Esophagus squamous epithelium (tissue), 5 donors: ENCODE data around the gene TRPM6. TPM values are rescaled to one million over a fixed set of nuclear protein-coding genes. Genes with fewer than 3 reads are reported as not detected.
A peak's percentile ranks its signal among the peaks of the same experiment; 100 is the strongest.

Experiments
- DNase-seq: peaks from one replicate; lab custom pipeline; 2025; lab: John Stamatoyannopoulos, UW
- H3K27ac ChIP-seq, 4 donors: fragments of 200-600 bp; sonication (generic); one replicate each; pipeline ENCODE4 v1.5.1; 2016 to 2019; ENCODE audit warnings: mild to moderate bottlenecking in 1 of 4
- H3K27me3 ChIP-seq, 4 donors: fragments of 200-600 bp; sonication (generic); 1 replicate in 3 of 4; 2 replicates in 1 of 4; pipeline versions ENCODE4 v1.5.1 to v1.6.0; 2017 to 2021; ENCODE audit warnings: antibody characterized with exemption in 1 of 4
- H3K36me3 ChIP-seq, 3 donors: fragments of 200-600 bp; sonication (generic); one replicate each; pipeline ENCODE4 v1.5.1; 2016 to 2019
- H3K4me1 ChIP-seq, 3 donors: fragments of 200-600 bp; sonication (generic); one replicate each; pipeline ENCODE4 v1.5.1; 2017 to 2019
- H3K4me3 ChIP-seq, 4 donors: fragments of 200-600 bp; sonication (generic); 1 replicate in 3 of 4; 2 replicates in 1 of 4; pipeline ENCODE4 v1.5.1; 2016 to 2019; ENCODE audit warnings: mild to moderate bottlenecking in 2 of 4, moderate library complexity in 1 of 4
- H3K9me3 ChIP-seq, 3 donors: fragments of 200-600 bp; sonication (generic); one replicate each; pipeline ENCODE4 v1.5.1; 2016 to 2019
- CTCF ChIP-seq, 6 experiments: fragments of 450-650 bp in 4 of 6; fragments of 200-600 bp in 2 of 6; sonication (generic) in 2 of 6; IDR thresholded peaks; one replicate each; pipeline ENCODE4 v1.5.1; 2016 to 2019; ENCODE audit warnings: antibody characterized with exemption in 6 of 6, mild to moderate bottlenecking in 4 of 6, moderate library complexity in 4 of 6
- POLR2A ChIP-seq, 4 donors: fragments of 450-650 bp; IDR thresholded peaks; one replicate each; pipeline ENCODE4 v1.6.1; 2017; ENCODE audit warnings: antibody characterized with exemption in 4 of 4, mild to moderate bottlenecking in 4 of 4, moderate library complexity in 3 of 4
- WGBS, 2 donors: methylation state at CpG; one replicate each; pipeline ENCODE4 v1.1.5; 2018; 5-methylcytosine and 5-hydroxymethylcytosine counted together
- intact Hi-C: fragments of 100-400 bp; cut with DNase I; formaldehyde crosslinking; loops from one replicate; pipeline ENCODE4 v1.15.0; 2022
- total RNA-seq, 4 donors: library from RNA; depleted of rRNA; stranded (reverse); fragments of >200 nt; gene quantifications; one replicate each; pipeline ENCODE4 v1.1.0, GENCODE V29; 2016
- donor health status: DM: yes; HTN: yes; CAD: no.

TRPM6 gene
- total RNA-seq, 4 donors from 2014 or later, result 0.27 to 1.6 (median 1.2) TPM

DNA sequence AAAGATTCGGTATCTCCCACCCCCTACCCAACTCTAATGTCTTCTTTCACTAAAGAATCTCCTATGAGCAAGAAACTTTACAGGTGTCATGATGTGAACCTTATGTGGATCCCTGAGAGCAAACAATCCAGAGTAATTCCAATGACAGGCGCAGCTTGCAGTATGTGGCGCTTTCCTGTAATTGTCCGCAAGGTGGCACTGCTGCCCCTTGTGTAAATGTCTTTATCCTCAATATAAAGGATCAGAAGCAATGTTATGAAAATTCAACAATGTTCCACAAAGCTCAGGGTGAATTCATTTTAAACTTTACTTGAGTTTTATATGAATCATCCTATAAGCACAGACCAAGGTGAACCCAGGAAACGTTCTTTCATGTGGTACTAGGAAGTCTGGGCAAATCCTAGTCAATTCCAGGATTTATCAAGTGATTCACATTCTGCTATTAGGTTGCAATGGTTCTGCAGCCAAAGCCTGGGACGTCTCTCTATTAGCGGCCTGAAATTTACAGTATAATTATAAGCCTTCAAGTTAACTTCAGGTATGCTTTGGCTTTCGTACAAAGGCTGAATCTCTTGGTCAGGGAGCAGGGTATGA lies 113.7 kb downstream of the TRPM6 start:
- peaks cover 0 to 6% (median 0%) of the 10 kb centered on the region in 4 donors for H3K27me3 ChIP-seq
- no peaks in the 10 kb centered on the region for H3K9me3 ChIP-seq
- H3K4me1 ChIP-seq, result no peaks in the 10 kb centered on the region
- intact Hi-C loops, result loop anchor here (5.0 kb wide), 1 partner anchor 303 kb away; no protein-coding TSS in a partner anchor
- H3K4me3 ChIP-seq, result no peak overlapping the region
- DNase-seq, result no peak
- no peaks in the 10 kb centered on the region for H3K36me3 ChIP-seq
- TF ChIP-seq POLR2A (IDR thresholded peaks at IDR 0.05) (no peak), CTCF (IDR thresholded peaks at IDR 0.05) (peak; percentile 73 to 90 (median 84))
- no peak overlapping the region for H3K27ac ChIP-seq
- WGBS, 2 donors, result 21 to 24% methylated on average over 8 of the region's 8 CpGs

DNA sequence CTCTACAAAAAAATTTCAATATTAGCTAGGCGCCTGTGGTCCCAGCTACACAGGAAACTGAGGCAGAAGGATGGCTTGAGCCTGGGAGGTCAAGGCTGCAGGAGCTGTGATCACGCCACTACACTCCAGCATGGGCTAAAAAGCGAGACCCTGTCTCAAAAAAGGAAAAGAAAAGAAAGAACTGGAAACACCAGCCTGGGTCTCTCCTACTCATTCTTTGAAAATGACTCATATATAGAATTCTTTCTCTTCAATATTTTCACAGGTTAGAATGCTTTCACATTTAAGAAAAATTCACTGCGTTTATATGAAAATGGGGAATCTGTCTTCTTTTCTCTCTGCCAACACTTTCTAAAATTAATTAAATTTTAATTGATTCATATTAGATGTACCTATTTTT lies 115.6 kb downstream of the TRPM6 start:
- intact Hi-C loops, result loop anchor here (5.0 kb wide), 1 partner anchor 305 kb away; no protein-coding TSS in a partner anchor
- Histone ChIP-seq H3K4me3 (no peak overlapping the region), H3K36me3 (no peaks in the 10 kb centered on the region), H3K4me1 (no peaks in the 10 kb centered on the region), H3K27me3 (peaks cover 0 to 6% (median 0%) of the 10 kb centered on the region in 4 donors), H3K9me3 (no peaks in the 10 kb centered on the region), H3K27ac (no peak overlapping the region)
- TF ChIP-seq POLR2A (IDR thresholded peaks at IDR 0.05) (no peak), CTCF (IDR thresholded peaks at IDR 0.05) (no peak)
- DNase-seq, result no peak
- WGBS, 2 donors, result 62 to 90% methylated on average over 3 of the region's 4 CpGs

DNA sequence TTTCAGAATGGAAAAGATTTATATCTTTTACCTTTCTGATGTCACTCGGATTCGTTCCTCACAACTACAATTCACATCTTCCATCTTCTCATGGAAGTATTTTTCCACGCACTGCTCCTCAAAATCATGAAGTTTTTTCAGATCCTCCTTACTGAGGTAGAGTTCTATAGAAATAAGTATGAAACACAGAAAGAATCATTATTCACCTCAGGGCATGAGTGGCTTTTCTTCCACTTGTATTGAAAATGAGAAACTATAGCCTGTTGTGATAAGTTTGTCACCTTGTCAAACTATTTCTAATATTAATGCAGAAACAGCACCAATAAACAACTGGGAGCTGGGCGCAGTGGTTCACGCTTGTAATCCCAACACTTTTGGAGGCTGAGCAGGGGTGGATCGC lies 116.0 kb downstream of the TRPM6 start:
- intact Hi-C loops, result loop anchor here (5.0 kb wide), 1 partner anchor 306 kb away; no protein-coding TSS in a partner anchor
- Histone ChIP-seq H3K36me3 (no peaks in the 10 kb centered on the region), H3K4me3 (no peak overlapping the region), H3K9me3 (no peaks in the 10 kb centered on the region), H3K4me1 (no peaks in the 10 kb centered on the region), H3K27ac (no peak overlapping the region), H3K27me3 (peaks cover 0 to 6% (median 0%) of the 10 kb centered on the region in 4 donors)
- DNase-seq, result no peak
- TF ChIP-seq CTCF (IDR thresholded peaks at IDR 0.05), result no peak
- no peak for TF ChIP-seq POLR2A (IDR thresholded peaks at IDR 0.05)
- WGBS, 2 donors, result 88 to 92% methylated on average over 6 of the region's 6 CpGs

GRCh38 chr9:74771262-74771585 lies 116.5 kb downstream of the TRPM6 start:
- Histone ChIP-seq H3K4me3 (no peak overlapping the region), H3K9me3 (no peaks in the 10 kb centered on the region), H3K4me1 (no peaks in the 10 kb centered on the region), H3K27me3 (peaks cover 0 to 6% (median 0%) of the 10 kb centered on the region in 4 donors), H3K27ac (no peak overlapping the region), H3K36me3 (no peaks in the 10 kb centered on the region)
- intact Hi-C loops, result loop anchor here (5.0 kb wide), 1 partner anchor 306 kb away; no protein-coding TSS in a partner anchor
- TF ChIP-seq CTCF (IDR thresholded peaks at IDR 0.05) (no peak), POLR2A (IDR thresholded peaks at IDR 0.05) (no peak)
- 93 to 94% methylated on average over 7 of the region's 7 CpGs for WGBS, 2 donors
- DNase-seq, result no peak

DNA sequence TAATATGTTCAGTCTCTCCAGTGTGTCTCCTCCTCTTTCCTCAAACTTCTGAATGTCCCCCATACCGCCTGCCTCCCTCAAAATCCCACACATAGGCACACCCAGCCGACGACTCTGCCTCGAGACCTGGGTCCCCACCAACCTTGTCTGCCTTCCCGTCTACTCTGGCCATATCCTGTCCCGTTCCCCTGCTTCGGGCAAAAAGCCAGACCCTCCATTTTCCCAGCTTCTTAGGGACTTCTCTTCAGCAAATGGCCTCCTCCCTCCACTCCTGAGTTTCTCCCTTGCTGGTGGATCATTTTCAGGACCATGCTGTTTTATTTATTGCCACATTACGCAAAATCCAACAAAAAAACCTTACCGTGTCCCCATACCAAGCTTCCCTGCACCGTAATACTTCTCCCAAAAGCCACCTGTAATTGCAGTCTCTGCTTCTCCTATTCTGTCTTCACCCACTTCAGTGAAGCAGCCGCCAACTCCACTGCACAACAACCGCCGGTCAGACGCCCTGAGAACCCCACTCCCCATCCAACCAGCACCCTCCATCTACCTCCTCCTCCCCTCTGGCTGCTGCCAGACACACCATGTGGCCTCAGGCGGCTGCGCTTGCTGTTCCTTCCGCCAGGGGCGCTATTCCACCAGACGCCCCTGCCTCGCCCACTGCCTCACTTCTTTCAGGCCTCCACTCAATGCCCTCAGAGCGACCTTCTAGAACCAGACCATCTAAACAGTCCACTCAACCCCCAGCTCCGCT lies 117.0 kb downstream of the TRPM6 start:
- WGBS, 2 donors, result 68 to 73% methylated on average over 22 of the region's 22 CpGs
- Histone ChIP-seq H3K4me3 (no peak overlapping the region), H3K4me1 (no peaks in the 10 kb centered on the region), H3K36me3 (no peaks in the 10 kb centered on the region), H3K9me3 (no peaks in the 10 kb centered on the region), H3K27ac (no peak overlapping the region), H3K27me3 (peaks cover 0 to 6% (median 0%) of the 10 kb centered on the region in 4 donors)
- intact Hi-C loops, result loop anchor here (5.0 kb wide), 1 partner anchor 307 kb away; no protein-coding TSS in a partner anchor
- DNase-seq, result no peak
- no peak for TF ChIP-seq POLR2A (IDR thresholded peaks at IDR 0.05)
- peak in 2 of 6 experiments; percentile 19 to 27 for TF ChIP-seq CTCF (IDR thresholded peaks at IDR 0.05)
